ENCODE measurements around the gene FOXK1.
A peak's percentile ranks its signal among the peaks of the same experiment; 100 is the strongest.
"Not testable (repeated sequence)": the region's sequence is repeated elsewhere in the genome, so short reads cannot be mapped to it uniquely, and the experiment has no call there.

Gene FOXK1

GRCh38 chr7:4802577-4802976 is 120.5 kb downstream of the FOXK1 start:
- DNase-seq, result not testable (repeated sequence)

DNA sequence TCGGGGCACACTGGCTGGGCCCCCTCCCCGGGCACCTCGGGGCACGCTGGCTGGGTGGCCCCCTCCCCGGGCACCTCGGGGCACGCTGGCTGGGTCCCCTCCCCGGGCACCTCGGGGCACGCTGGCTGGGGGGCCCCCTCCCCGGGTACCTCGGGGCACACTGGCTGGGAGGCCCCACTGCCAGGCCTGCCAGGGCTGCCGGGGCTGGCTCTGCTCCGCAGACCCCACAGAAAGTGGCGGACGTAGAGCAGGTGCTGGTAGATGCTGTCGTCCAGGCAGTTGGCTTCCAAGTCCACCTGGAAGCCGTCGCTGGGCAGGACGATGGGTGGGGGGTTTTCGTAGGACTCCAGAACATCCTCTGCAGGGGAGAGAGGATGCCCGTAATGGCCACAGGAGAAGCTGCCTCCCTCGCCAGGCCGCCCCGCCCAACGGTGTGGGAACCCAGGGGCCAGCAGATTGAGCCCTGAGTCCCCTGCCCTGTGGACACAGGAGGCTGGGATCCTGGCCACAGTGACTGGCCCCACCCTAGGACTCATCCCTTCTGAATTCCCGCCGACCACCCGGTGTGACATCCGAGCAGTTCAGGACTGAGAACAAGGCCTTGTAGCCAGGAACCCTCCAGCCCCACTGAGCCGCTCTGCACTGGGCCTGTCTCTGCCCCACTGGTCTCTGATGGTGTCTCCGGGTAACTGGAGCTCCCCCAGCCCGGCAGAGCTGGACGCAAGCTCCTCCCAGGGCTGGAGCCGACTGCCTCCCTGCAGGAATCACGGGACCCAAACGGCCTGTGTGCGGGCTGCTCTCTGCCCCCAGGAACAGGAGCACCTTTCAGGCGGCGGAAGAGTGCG is 121.5 kb downstream of the FOXK1 start:
- no peak for DNase-seq

GRCh38 chr7:4805110-4805983 is 123.3 kb downstream of the FOXK1 start:
- no peak for DNase-seq

DNA sequence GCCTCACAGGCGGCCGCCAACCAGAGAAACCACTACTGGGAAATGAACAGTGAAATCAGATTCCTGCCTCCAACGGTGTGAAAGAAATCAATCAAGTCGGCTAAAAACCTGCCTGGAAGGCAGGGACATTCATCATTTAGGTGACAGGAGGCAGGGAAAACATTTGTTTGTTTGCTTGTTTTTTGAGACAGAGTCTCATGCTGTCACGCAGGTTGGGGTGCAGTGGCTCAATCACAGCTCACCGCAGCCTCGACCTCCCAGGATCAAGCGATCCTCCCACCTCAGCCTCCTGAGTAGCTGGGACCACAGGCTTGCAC is 123.8 kb downstream of the FOXK1 start:
- no peak for DNase-seq

DNA sequence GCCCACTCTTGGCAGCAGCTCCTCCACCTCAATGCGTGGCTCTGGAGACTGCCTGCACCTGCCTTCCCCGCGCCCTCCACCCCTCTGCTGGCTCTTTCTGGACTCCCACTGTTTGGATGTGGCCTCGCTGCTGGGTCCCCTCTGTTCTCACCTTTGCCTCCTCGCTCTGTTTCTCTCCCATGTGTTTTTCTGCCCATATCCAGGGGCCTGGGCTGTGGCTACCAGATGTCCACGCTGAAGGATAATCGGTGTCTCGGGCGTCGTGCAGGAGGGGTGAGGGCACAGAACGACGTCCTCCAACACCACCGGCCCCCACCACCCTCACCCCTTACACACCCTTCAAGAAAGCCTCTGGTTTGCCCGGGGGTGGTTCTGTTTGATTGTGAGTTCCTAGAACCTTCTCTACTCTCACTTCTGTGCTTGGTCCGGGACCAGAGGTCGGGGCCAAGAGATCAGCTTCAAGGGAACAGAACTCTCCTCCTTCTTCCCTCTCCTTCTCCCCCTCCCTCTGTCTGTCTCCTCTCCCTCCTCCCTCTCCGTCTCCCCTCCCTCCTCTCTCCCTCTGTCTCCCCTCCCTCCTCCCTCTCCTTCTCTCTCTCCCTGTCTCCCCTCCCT is 125.0 kb downstream of the FOXK1 start:
- no peak for DNase-seq

DNA sequence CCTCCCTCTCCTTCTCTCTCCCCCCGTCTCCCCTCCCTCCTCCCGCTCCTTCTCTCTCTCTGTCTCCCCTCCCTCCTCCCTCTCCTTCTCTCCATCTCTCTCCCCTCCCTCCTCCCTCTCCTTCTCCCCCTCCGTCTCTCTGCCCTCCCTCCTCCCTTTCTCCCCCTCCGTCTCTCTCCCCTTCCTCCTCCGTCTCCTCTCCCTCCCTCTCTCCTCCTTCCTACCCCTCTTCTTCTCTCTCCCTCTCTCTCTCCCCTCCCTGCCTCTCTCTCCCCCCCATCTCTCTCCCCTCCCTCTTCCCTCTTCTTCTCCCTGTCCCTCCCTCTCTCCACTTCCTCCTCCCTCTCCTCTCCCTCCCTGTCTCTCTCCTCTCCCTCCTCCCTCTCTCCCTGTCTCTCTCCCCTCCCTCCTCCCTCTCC is 125.5 kb downstream of the FOXK1 start:
- no peak for DNase-seq

DNA sequence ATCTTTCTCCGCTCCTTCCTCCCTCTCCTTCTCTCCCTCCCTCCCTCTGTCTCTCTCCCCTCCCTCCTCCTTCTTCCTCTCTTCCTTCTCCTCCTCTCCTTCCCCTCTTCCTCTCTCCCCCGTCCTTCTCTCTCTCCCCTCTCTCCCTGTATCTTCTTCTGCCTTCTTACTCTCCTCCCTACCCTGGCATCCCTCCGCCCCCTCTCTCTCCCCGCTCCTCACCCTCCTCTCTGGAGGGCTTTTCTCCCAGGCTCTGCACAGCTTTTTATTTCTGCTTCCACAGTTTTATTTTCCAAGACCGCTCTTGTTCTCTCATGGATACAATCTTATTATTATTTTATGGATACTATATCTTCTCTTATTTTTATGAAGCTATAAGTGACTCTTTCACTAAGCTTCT is 125.9 kb downstream of the FOXK1 start:
- DNase-seq, result no peak

GRCh38 chr7:4808565-4808964 is 126.5 kb downstream of the FOXK1 start:
- DNase-seq, result no peak

DNA sequence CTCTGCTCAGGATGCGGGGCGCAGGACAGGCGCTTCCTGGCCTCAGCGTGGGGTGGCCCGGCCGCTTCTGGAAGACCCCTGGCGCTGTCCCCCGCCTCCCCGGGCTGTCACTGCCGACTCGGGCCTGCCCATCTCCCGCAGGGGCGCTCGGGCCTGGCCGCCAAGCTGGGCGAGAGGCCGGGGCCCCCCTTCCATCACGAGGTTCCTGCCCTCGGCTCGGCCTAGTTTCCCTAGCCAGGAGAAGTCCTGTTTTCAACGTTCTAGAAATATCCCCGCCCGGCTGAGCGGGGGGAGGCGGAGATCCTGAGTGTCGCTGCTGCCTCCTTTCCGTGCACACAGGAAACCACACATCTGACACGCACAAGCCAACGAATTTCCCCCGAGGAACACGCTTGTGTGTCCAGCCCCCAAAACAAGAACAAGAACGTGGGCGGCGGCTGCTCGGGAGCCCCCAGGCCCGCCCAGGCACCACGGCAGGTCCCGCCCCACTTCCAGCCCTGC is 127.0 kb downstream of the FOXK1 start:
- DNase-seq, result peak in 1 of 4 experiments; percentile 7

DNA sequence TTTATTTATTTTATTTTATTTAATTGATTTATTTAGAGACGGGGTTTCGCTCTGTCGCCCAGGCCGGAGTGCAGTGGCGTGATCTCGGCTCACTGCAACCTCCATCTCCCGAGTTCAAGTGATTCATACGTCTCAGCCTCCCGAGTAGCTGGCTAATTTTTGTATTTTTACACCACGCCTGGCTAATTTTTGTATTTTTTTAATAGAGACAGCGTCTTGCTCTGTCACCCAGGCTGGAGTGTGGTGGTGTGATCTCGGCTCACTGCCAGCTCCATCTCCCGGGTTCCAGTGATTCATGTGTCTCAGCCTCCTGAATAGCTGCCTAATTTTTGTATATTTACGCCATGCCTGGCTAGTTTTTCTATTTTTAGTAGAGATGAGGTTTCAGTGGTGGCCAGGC is 127.6 kb downstream of the FOXK1 start:
- no peak for DNase-seq

DNA sequence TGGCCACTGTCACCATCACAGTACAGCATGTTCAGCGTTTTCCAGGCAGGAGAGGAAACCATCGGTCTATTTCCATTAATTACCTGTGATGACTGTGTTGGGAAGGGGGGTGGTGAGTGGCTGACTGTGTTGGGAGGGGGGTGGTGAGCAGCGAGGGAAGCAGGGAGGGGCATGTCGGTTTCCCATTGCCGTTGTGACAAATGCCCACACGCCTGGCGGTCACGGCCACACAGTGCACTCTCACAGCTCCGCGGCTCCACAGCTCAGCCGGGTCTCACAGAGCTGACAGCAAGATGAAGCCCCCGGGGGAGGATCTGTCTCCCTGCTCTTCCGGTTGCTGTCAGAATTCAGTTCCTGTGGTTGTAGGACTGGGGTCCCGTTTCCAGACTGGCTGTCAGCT is 132.3 kb downstream of the FOXK1 start:
- DNase-seq, result no peak

DNA sequence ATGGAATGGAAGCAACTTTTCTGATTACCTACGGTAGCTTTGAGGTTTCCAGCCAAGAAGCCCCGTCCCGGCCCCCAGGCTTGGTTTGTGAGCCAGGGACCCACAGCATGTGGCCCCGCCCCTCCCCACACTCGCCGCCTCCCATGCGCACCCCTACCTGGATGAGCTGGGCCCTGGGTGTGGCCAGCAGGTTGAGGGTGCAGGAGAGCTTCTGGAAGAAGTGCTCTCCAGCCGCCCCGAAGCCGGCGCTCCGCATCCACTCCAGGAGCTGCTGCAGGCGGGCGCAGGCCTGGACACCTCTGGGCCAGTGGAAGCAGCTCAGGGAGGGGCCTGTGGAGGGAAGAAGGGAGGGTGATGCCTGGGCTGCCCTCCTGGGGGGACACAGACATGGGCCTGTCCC is 133.0 kb downstream of the FOXK1 start:
- DNase-seq, result no peak

DNA sequence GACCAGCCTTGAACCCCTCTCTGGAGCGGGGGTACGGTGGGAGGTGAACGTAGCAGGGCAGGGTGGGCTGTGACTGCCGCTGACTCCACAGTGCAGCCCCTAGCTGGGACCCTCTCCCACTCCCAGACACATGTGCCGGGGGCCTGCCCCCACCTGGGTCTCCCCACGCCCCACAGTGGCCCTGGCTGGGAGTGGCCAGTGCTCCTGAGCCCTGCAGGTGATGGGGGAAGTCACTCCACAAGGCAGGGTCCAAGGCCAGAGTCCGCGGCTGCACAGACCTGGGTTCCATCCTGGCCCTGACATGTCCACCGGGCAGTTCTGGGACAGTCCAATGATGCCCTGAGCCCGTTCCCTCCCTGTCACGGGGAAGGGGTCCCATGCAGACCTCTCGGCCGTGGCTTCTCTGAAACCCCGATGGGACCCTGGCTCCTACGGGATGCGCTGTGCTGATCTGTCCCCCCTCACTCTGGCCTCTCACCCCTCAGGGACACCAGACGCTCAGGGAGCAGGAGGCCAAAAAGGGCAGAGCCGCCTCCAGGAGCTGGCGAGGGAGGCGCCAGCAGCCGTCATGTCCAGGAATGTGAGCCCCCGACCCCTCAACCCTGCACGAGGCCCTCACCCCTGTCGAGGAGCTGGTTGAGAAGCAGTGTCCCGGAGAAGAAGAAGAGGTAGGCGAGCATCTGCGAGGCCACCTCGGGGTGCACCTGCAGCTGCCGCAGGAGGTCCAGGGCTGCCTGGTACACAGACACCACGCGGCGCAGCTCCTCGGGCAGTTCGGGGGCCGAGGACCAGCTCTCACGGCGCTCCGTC is 133.7 kb downstream of the FOXK1 start:
- DNase-seq, result no peak

DNA sequence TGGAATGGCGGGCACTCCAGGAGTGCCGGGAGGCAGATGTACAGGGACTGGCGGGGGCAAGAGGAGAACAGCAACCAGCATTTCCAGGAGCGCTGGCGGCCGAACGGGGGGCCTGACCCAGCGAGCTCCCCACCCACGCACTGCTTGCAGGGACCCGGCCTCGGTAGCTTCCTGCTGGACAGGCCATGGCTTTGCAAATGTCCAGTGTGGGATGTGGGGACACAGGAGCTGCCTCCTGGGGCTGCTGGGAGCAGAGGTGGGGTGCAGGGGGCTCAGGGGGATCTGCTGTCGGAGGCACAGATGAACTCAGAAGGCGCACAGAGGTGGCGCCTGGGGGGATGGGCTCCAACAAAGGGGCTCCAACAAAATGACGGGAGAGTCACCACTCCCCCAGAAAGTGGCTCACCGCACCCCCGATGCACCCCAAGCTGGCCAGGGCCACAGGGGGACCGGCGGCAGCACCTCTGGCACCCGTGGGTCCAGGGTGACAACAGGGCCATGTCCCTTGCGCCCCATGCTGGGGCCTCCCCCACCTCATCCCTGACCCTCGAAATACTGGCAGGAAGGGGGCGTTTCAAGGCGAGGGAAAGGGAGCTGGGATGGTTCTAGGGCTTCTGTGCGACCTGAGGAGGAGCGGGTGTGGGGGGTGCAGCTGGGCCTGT is 134.5 kb downstream of the FOXK1 start:
- DNase-seq, result no peak

- no peak for DNase-seq
Measured at GRCh38 chr7:4817178-4817901, 135.2 kb downstream of the FOXK1 start.

DNA sequence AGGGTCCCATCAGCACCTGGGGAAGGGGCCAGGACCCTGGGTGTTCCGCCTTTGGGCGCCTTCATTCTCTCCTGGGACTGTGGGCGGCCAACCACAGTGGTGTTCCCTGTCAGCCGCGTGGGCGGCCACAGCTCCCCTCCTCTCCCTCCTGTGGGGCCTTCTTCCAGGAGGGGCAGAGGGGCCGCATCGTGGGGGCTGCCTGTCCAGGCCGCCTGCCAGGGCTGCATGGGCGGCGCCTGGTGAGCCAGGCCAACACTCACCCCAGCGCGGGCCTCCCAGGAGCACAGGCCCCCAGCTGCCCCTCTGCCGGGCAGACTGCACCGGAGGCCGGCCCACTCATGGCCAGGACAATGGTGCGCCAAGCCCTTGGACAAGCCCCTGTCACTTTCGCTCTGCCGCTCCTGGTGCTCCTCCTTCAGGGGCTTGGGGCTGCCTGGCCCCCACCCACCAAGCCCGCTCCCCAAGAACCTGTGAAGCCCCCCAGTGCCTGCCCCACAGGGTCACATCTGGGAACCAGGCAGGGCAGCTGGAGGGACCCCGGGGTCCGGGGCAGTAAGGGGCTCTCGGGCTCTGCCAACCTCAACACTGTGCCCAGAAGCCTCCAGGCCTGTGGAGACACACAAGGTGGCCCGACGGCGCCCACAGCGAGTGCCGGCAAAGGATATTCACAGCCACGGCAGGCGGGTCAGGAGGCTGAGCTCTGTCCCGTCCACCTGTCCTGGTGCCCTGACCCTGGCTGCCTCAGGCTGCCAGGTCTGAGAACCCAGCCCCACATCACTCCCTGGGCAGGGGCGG is 136.1 kb downstream of the FOXK1 start:
- no peak for DNase-seq

- no peak for DNase-seq
Measured at GRCh38 chr7:4819560-4820404, 137.7 kb downstream of the FOXK1 start.

DNA sequence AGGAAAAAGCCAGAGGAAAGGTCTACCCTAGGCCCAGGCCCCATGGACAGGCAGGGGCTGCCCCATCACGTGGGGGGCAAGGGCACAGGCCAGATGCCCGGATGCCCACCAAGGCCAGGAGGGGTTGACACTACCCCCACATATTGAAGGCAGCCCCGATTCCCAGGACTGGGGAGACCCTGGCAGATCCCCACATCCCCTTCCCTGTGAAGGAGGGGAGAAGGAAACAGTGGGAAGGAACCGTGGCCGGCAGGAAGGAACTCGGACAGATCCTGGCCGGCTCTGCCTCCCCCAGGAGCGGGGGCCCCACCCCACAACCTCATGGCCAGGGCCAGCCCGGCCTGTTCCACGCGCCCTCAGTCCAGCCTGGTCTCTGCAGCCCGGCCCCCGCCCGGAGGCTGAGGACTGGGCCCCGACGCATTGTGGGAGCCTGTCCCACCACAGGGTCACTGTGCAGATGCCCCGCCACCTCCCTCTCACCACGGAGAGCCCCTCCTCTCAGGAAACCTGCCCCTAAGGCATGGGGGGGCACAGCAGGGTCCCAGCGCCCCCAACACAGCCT is 138.4 kb downstream of the FOXK1 start:
- DNase-seq, result no peak
